H9 (cell line): ENCODE measurements around the gene LIN54. TPM values are rescaled to one million over a fixed set of nuclear protein-coding genes. Genes with fewer than 3 reads are reported as not detected.

Experiments
- DNase-seq: peaks from one replicate; pipeline ENCODE4 v3.0.0-alpha.2; 2017
- H2AFZ ChIP-seq: one replicate; pipeline ENCODE4 v1.6.1; 2013; ENCODE audit warnings: mild to moderate bottlenecking, low read length, control low read depth, moderate library complexity
- H2AK5ac ChIP-seq: 2 replicates; pipeline ENCODE4 v1.6.1; 2013; ENCODE audit warnings: low read length, control low read depth, mixed read lengths; ENCODE audit not compliant: insufficient read length
- H2BK120ac ChIP-seq: one replicate; pipeline ENCODE4 v1.6.1; 2013; ENCODE audit warnings: low read depth, mild to moderate bottlenecking, low read length, control low read depth, inconsistent platforms; ENCODE audit not compliant: poor library complexity, severe bottlenecking
- H2BK12ac ChIP-seq: 2 replicates; pipeline ENCODE4 v1.6.1; 2013; ENCODE audit warnings: low read length, control low read depth, mixed read lengths, low read depth; ENCODE audit not compliant: insufficient read length
- H2BK15ac ChIP-seq: 2 replicates; pipeline ENCODE4 v1.6.1; 2013; ENCODE audit warnings: low read depth, low read length, control low read depth
- H2BK20ac ChIP-seq: one replicate; pipeline ENCODE4 v1.6.1; 2013; ENCODE audit warnings: low read depth, mild to moderate bottlenecking, low read length, control low read depth, inconsistent platforms; ENCODE audit not compliant: poor library complexity, severe bottlenecking
- H2BK5ac ChIP-seq: 2 replicates; pipeline ENCODE4 v1.6.1; 2013; ENCODE audit warnings: low read length, control low read depth, mixed read lengths; ENCODE audit not compliant: insufficient read length
- H3K14ac ChIP-seq: 2 replicates; pipeline ENCODE4 v1.6.1; 2013; ENCODE audit warnings: low read length, control low read depth; ENCODE audit not compliant: insufficient read depth
- H3K18ac ChIP-seq: 2 replicates; pipeline ENCODE4 v1.6.1; 2013; ENCODE audit warnings: low read depth, mild to moderate bottlenecking, mixed read lengths, low read length, control low read depth; ENCODE audit not compliant: insufficient read length
- H3K23ac ChIP-seq: 2 replicates; pipeline ENCODE4 v1.6.1; 2013; ENCODE audit warnings: low read length, control low read depth, mixed read lengths, low read depth; ENCODE audit not compliant: insufficient read length
- H3K23me2 ChIP-seq: 2 replicates; pipeline ENCODE4 v1.6.1; 2013; ENCODE audit warnings: low read depth, mild to moderate bottlenecking, mixed read lengths, low read length, control low read depth; ENCODE audit not compliant: insufficient read length, poor library complexity, severe bottlenecking
- H3K27ac ChIP-seq: 2 replicates; pipeline ENCODE4 v1.5.1; 2013; ENCODE audit warnings: low read length, control low read depth, mixed read lengths, low read depth; ENCODE audit not compliant: insufficient read length
- H3K27me3 ChIP-seq: 2 replicates; pipeline ENCODE4 v1.6.1; 2013; ENCODE audit warnings: low read length, control low read depth, inconsistent platforms; ENCODE audit not compliant: insufficient read depth
- H3K4ac ChIP-seq: 2 replicates; pipeline ENCODE4 v1.6.1; 2013; ENCODE audit warnings: low read depth, mild to moderate bottlenecking, control low read depth, inconsistent platforms, low read length, moderate library complexity
- H3K4me1 ChIP-seq: 2 replicates; pipeline ENCODE4 v1.6.1; 2013; ENCODE audit warnings: low read length, control low read depth, inconsistent platforms; ENCODE audit not compliant: insufficient read depth
- H3K4me2 ChIP-seq: 2 replicates; pipeline ENCODE4 v1.6.1; 2013; ENCODE audit warnings: low read length, control low read depth, mixed read lengths; ENCODE audit not compliant: insufficient read length, insufficient read depth
- H3K56ac ChIP-seq: 2 replicates; pipeline ENCODE4 v1.6.1; 2013; ENCODE audit warnings: low read depth, mild to moderate bottlenecking, mixed read lengths, low read length, control low read depth; ENCODE audit not compliant: insufficient read length
- H3K79me1 ChIP-seq: 2 replicates; pipeline ENCODE4 v1.6.1; 2013; ENCODE audit warnings: low read depth, mild to moderate bottlenecking, moderate library complexity, low read length, control low read depth, inconsistent platforms; ENCODE audit not compliant: insufficient read depth, poor library complexity, severe bottlenecking
- H3K79me2 ChIP-seq: 2 replicates; pipeline ENCODE4 v1.6.1; 2013; ENCODE audit warnings: low read length, control low read depth, inconsistent platforms; ENCODE audit not compliant: insufficient read depth
- H3K9ac ChIP-seq: 2 replicates; pipeline ENCODE4 v1.6.1; 2013; ENCODE audit warnings: low read length, control low read depth, mixed read lengths; ENCODE audit not compliant: insufficient read length; ENCODE audit errors: extremely low read depth
- H3K9me3 ChIP-seq: one replicate; pipeline ENCODE4 v1.6.1; 2013; ENCODE audit warnings: low read depth, low read length, inconsistent platforms; ENCODE audit not compliant: control insufficient read depth
- H3T11ph ChIP-seq: one replicate; pipeline ENCODE4 v1.6.1; 2013; ENCODE audit warnings: mild to moderate bottlenecking, low read length, control low read depth, inconsistent platforms
- H4K20me1 ChIP-seq: one replicate; pipeline ENCODE4 v1.6.1; 2013; ENCODE audit not compliant: control insufficient read depth, insufficient read length, insufficient read depth
- H4K5ac ChIP-seq: 2 replicates; pipeline ENCODE4 v1.6.1; 2013; ENCODE audit warnings: low read depth, mild to moderate bottlenecking, mixed read lengths, low read length, control low read depth; ENCODE audit not compliant: insufficient read length
- H4K8ac ChIP-seq: replicated peaks from 2 replicates; pipeline ENCODE4 v1.6.1; 2013; ENCODE audit warnings: low read length, control low read depth, mixed read lengths, low read depth; ENCODE audit not compliant: insufficient read length
- H4K91ac ChIP-seq: 2 replicates; pipeline ENCODE4 v1.6.1; 2013; ENCODE audit warnings: low read depth, mild to moderate bottlenecking, moderate library complexity, mixed read lengths, low read length, control low read depth; ENCODE audit not compliant: insufficient read length
- H3K27ac Mint-ChIP-seq, 3 experiments: 2 replicates in 2 of 3; 3 replicates in 1 of 3; pipeline ENCODE4 v1.8.0; 2020 to 2021; ENCODE audit warnings: mixed read lengths in 3 of 3, mild to moderate bottlenecking in 1 of 3, moderate library complexity in 1 of 3
- H3K27me3 Mint-ChIP-seq: 2 replicates; pipeline ENCODE4 v1.8.0; 2021; ENCODE audit warnings: low read depth, mild to moderate bottlenecking, moderate library complexity, mixed read lengths
- H3K36me3 Mint-ChIP-seq, 3 experiments: 2 replicates in 2 of 3; 3 replicates in 1 of 3; pipeline ENCODE4 v1.8.0; 2020 to 2021; ENCODE audit warnings: low read depth in 3 of 3, mixed read lengths in 3 of 3; ENCODE audit not compliant: insufficient read depth in 1 of 3
- H3K4me1 Mint-ChIP-seq, 2 experiments: 2 replicates each; pipeline ENCODE4 v1.8.0; 2020; ENCODE audit warnings: mixed read lengths in 2 of 2
- H3K4me3 Mint-ChIP-seq, 2 experiments: 2 replicates in 1 of 2; 3 replicates in 1 of 2; pipeline ENCODE4 v1.8.0; 2020 to 2021; ENCODE audit warnings: mild to moderate bottlenecking in 2 of 2, mixed read lengths in 2 of 2, moderate library complexity in 1 of 2
- H3K9me3 Mint-ChIP-seq, 2 experiments: 2 replicates in 1 of 2; 3 replicates in 1 of 2; pipeline ENCODE4 v1.8.0; 2020; ENCODE audit warnings: mild to moderate bottlenecking in 2 of 2, mixed read lengths in 2 of 2, moderate library complexity in 1 of 2
- WGBS: extraction: QIAGEN DNeasy Blood & Tissue Kit; methylation state at CpG from one replicate; pipeline ENCODE4 v1.1.7; 2013; ENCODE audit warnings: missing lambda C conversion rate, low lambda C conversion rate, mixed read lengths; ENCODE audit not compliant: insufficient read length; ENCODE audit errors: extremely low coverage; 5-methylcytosine and 5-hydroxymethylcytosine counted together
- total RNA-seq: library from RNA; stranded (reverse); gene quantifications from 2 replicates; pipeline ENCODE4 v1.2.1, GENCODE V29; 2021
- TF ChIP-seq, protein P1 (sequence below): fragments of 200-600 bp; sonication (generic); conservative IDR thresholded peaks from 3 replicates; pipeline ENCODE4 v1.8.0; 2021; ENCODE audit warnings: antibody characterized with exemption, mild to moderate bottlenecking

Gene LIN54
- total RNA-seq, 1 experiment from 2014 or later = 16.3 TPM

DNA sequence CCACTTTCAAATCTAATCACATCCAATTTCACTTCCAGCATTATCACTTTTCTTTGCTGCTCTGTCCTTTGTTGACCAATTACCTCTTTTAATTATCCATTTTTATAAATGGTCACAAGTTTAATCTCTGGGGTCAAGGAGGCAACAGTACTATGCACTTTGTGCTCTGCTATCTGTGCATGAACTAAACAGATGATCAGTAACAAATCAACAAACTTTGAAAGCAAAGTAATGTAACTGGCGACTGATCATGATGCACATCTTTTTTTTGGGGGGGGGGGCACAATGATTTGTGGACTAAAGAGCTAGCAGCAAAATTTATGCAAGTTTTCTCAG lies 118.2 kb downstream of the LIN54 start:
- peak overlapping the region in 1 of 3 experiments; percentile 96; a peak in 2 of 7 replicates for H3K27ac Mint-ChIP-seq
- H3K4me2 ChIP-seq = peak overlapping the region; percentile 87
- H2BK15ac ChIP-seq = no peak overlapping the region
- H2BK120ac ChIP-seq = no peak overlapping the region
- H3K27me3 ChIP-seq = no peaks in the 10 kb centered on the region
- H3K9me3 ChIP-seq = no peaks in the 10 kb centered on the region
- H2AK5ac ChIP-seq = no peak overlapping the region
- no peak overlapping the region for H3K56ac ChIP-seq
- WGBS = no CpG with 5 or more reads among the region's 1 CpG
- H3K4me1 Mint-ChIP-seq = peaks cover 16 to 32% of the 10 kb centered on the region in 2 experiments
- no peak overlapping the region for H3T11ph ChIP-seq
- H3K27me3 Mint-ChIP-seq = no peaks in the 10 kb centered on the region
- H2BK12ac ChIP-seq = no peak overlapping the region
- H4K20me1 ChIP-seq = no peaks in the 10 kb centered on the region
- no peak overlapping the region for H2AFZ ChIP-seq
- no peak overlapping the region for H2BK20ac ChIP-seq
- no peak overlapping the region for H2BK5ac ChIP-seq
- H3K23me2 ChIP-seq = peaks cover 6% of the 10 kb centered on the region
- H3K4me1 ChIP-seq = no peaks in the 10 kb centered on the region; the same call in 1 of the 2 replicates
- peaks cover 19 to 34% (median 30%) of the 10 kb centered on the region in 3 experiments; a peak in 6 of 7 replicates for H3K36me3 Mint-ChIP-seq
- H3K23ac ChIP-seq = no peak overlapping the region
- no peak overlapping the region for H4K8ac ChIP-seq
- no peaks in the 10 kb centered on the region for H3K9me3 Mint-ChIP-seq
- H3K79me2 ChIP-seq = peaks cover 16% of the 10 kb centered on the region; the same call in 1 of the 2 replicates
- H3K79me1 ChIP-seq = peaks cover 3% of the 10 kb centered on the region
- TF ChIP-seq, protein P1, sequence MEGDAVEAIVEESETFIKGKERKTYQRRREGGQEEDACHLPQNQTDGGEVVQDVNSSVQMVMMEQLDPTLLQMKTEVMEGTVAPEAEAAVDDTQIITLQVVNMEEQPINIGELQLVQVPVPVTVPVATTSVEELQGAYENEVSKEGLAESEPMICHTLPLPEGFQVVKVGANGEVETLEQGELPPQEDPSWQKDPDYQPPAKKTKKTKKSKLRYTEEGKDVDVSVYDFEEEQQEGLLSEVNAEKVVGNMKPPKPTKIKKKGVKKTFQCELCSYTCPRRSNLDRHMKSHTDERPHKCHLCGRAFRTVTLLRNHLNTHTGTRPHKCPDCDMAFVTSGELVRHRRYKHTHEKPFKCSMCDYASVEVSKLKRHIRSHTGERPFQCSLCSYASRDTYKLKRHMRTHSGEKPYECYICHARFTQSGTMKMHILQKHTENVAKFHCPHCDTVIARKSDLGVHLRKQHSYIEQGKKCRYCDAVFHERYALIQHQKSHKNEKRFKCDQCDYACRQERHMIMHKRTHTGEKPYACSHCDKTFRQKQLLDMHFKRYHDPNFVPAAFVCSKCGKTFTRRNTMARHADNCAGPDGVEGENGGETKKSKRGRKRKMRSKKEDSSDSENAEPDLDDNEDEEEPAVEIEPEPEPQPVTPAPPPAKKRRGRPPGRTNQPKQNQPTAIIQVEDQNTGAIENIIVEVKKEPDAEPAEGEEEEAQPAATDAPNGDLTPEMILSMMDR = no peak
- no peak overlapping the region for H4K91ac ChIP-seq
- H3K4ac ChIP-seq = no peak overlapping the region
- H3K4me3 Mint-ChIP-seq = peak overlapping the region; percentile 90 to 95
- no peak overlapping the region for H3K9ac ChIP-seq
- no peak for DNase-seq
- H3K27ac ChIP-seq = no peak overlapping the region
- no peak overlapping the region for H4K5ac ChIP-seq
- H3K18ac ChIP-seq = no peak overlapping the region
- H3K14ac ChIP-seq = no peak overlapping the region
